Peyer's patch (tissue), 4 donors: ENCODE data around the gene KLF3.

Source experiments
- CTCF ChIP-seq, 6 experiments: fragments of 450-650 bp in 4 of 6; fragments of 200-600 bp in 2 of 6; sonication (generic) in 1 of 6; IDR thresholded peaks; one replicate each; pipeline ENCODE4 v1.5.1; 2017 to 2019; ENCODE audit warnings: antibody characterized with exemption in 6 of 6, mild to moderate bottlenecking in 3 of 6, moderate library complexity in 1 of 6
- POLR2A ChIP-seq, 2 donors: fragments of 450-650 bp; IDR thresholded peaks; one replicate each; pipeline ENCODE4 v1.5.1; 2017; ENCODE audit warnings: antibody characterized with exemption in 2 of 2, mild to moderate bottlenecking in 2 of 2, moderate library complexity in 2 of 2

DNA sequence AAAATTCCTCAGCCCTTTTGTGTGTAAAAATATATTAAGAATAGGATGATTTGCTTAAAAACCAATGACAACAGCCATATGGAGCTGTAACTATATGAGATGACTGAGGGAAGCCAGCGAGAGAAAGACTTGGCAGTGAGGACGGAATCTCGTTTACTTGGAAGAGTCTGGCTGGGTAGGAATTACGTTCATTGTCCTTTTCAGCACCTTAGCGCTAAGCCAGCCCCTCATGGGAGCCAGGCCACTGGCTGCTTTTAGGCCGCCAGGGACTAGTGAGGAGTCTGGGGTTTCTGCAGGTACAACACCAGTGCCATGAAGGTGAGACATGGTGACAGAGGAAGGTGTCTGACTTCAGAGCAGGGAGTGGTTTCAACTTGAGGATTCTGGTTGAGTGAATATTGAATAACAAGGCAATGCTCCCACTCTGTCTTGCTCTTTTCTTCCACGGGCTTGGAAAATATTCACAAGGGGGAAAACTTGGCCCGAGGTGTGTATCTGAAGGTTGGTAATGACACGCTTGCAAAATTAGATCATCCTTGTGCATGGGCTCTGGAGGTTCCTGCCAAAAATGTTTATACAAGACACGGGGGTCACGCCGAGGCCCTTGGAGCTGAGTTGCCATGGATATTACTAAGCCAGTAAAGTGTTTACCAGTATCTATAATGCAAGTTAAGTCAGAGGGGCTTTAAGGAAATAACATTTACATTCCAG lies 17.4 kb downstream of the KLF3 start:
- TF ChIP-seq CTCF (IDR thresholded peaks at IDR 0.05) (no peak), POLR2A (IDR thresholded peaks at IDR 0.05) (no peak)
